ENCODE data around the gene NACC2. TPM values are rescaled to one million over a fixed set of nuclear protein-coding genes. Genes with fewer than 3 reads are reported as not detected.
"Not testable (repeated sequence)": the region's sequence is repeated elsewhere in the genome, so short reads cannot be mapped to it uniquely, and the experiment has no call there.

The NACC2 gene
- total and polyA plus RNA-seq, 2 donors (not counting 1 experiment from before 2014, with no cell fraction given) = 0.34 to 1.9 TPM

GRCh38 chr9:136062657-136063439 is 32.2 kb downstream of the NACC2 start:
- no peaks in the 10 kb centered on the region for H3K79me2 ChIP-seq (ENCODE audit: control insufficient read depth, insufficient read depth, low read length)
- H3K4me1 Mint-ChIP-seq = peaks cover 2% of the 10 kb centered on the region
- intact Hi-C loops (cut with micrococcal nuclease) = no loop called here
- H3K27ac ChIP-seq (ENCODE audit: low read length in 2 of 2) = no peak overlapping the region
- ChIA-PET POLR2A (no interaction called here), CTCF (no interaction called here)
- no peak overlapping the region for H3K27ac Mint-ChIP-seq
- H3K9me3 Mint-ChIP-seq (ENCODE audit: insufficient read depth) = no peaks in the 10 kb centered on the region
- DNase-seq = no peak
- WGBS (ENCODE audit: insufficient coverage) = 90% methylated on average over 16 of the region's 22 CpGs
- no peak overlapping the region for H3K4me3 ChIP-seq (ENCODE audit: control extremely low read depth in 1 of 5, extremely low read depth in 1 of 5, insufficient read depth in 1 of 5, low read depth in 2 of 5, low read length in 4 of 5)
- no peak for ATAC-seq (ENCODE audit: low read depth)
- no peak overlapping the region for H3K4me2 ChIP-seq (replicated peaks; ENCODE audit: low read depth, low read length, poor library complexity, severe bottlenecking)
- H3K4me1 ChIP-seq (ENCODE audit: control insufficient read depth in 2 of 2, insufficient read depth in 2 of 2, low read length in 2 of 2) = peaks cover 0 to 4% of the 10 kb centered on the region in 2 donors
- no peak overlapping the region for H3K4me3 Mint-ChIP-seq
- H3K36me3 ChIP-seq (replicated peaks in 1 of 2; ENCODE audit: control extremely low read depth in 1 of 2, control insufficient read depth in 1 of 2, extremely low read depth in 1 of 2, insufficient read depth in 2 of 2, low read length in 1 of 2) = no peaks in the 10 kb centered on the region
- no peaks in the 10 kb centered on the region for H4K20me1 ChIP-seq (ENCODE audit: control insufficient read depth, insufficient read depth, low read length, poor library complexity, severe bottlenecking)
- TF ChIP-seq EZH2 (IDR thresholded peaks at IDR 0.05; ENCODE audit: borderline replicate concordance, insufficient read depth, low read depth, low read length, poor library complexity, severe bottlenecking) (no peak), CTCF (IDR thresholded peaks at IDR 0.05) (no peak)
- peaks cover 0 to 3% (median 0%) of the 10 kb centered on the region in 3 donors for H3K9me3 ChIP-seq (ENCODE audit: control extremely low read depth in 1 of 3, control insufficient read depth in 2 of 3, insufficient read depth in 1 of 3, low read length in 2 of 3)
- H3K9ac ChIP-seq (ENCODE audit: low read length) = no peak overlapping the region
- no peak overlapping the region for H2AFZ ChIP-seq (ENCODE audit: insufficient read depth, low read depth, low read length, poor library complexity, severe bottlenecking)
- H3K27me3 ChIP-seq (replicated peaks in 1 of 4; ENCODE audit: control extremely low read depth in 1 of 4, control insufficient read depth in 3 of 4, insufficient read depth in 4 of 4, low read length in 3 of 4) = no peaks in the 10 kb centered on the region
- H3K27me3 Mint-ChIP-seq = peaks cover 16% of the 10 kb centered on the region

- H4K20me1 ChIP-seq (ENCODE audit: control insufficient read depth, insufficient read depth, low read length, poor library complexity, severe bottlenecking); H3K4me3 Mint-ChIP-seq; intact Hi-C loops (cut with micrococcal nuclease); H3K27ac ChIP-seq (ENCODE audit: low read length in 2 of 2); H3K9me3 Mint-ChIP-seq (ENCODE audit: insufficient read depth); H3K9ac ChIP-seq (ENCODE audit: low read length); H3K4me2 ChIP-seq (replicated peaks; ENCODE audit: low read depth, low read length, poor library complexity, severe bottlenecking); H2AFZ ChIP-seq (ENCODE audit: insufficient read depth, low read depth, low read length, poor library complexity, severe bottlenecking); DNase-seq; ATAC-seq (ENCODE audit: low read depth); H3K4me3 ChIP-seq (ENCODE audit: control extremely low read depth in 1 of 5, extremely low read depth in 1 of 5, insufficient read depth in 1 of 5, low read depth in 2 of 5, low read length in 4 of 5); CTCF ChIA-PET; H3K27me3 ChIP-seq (replicated peaks in 1 of 4; ENCODE audit: control extremely low read depth in 1 of 4, control insufficient read depth in 3 of 4, insufficient read depth in 4 of 4, low read length in 3 of 4); H3K27ac Mint-ChIP-seq; H3K79me2 ChIP-seq (ENCODE audit: control insufficient read depth, insufficient read depth, low read length); H3K9me3 ChIP-seq (ENCODE audit: control extremely low read depth in 1 of 3, control insufficient read depth in 2 of 3, insufficient read depth in 1 of 3, low read length in 2 of 3); H3K36me3 ChIP-seq (replicated peaks in 1 of 2; ENCODE audit: control extremely low read depth in 1 of 2, control insufficient read depth in 1 of 2, extremely low read depth in 1 of 2, insufficient read depth in 2 of 2, low read length in 1 of 2); POLR2A ChIA-PET: not testable (repeated sequence)
- Mint-ChIP-seq H3K27me3 (peaks cover 23% of the 10 kb centered on the region), H3K4me1 (peaks cover 12% of the 10 kb centered on the region)
- WGBS (ENCODE audit: insufficient coverage) = 92% methylated on average over 5 of the region's 8 CpGs
- H3K4me1 ChIP-seq (ENCODE audit: control insufficient read depth in 2 of 2, insufficient read depth in 2 of 2, low read length in 2 of 2) = peaks cover 0 to 11% of the 10 kb centered on the region in 2 donors
Observed at GRCh38 chr9:136061916-136062315, 33.2 kb downstream of the NACC2 start.
